ENCODE data around the gene EHBP1.

EHBP1 gene

GRCh38 chr2:62717503-62718081 is 12.1 kb downstream of the EHBP1 start:
- Histone ChIP-seq H4K8ac (ENCODE audit: low read depth, low read length) (no peak overlapping the region), H4K12ac (ENCODE audit: low read depth, low read length) (no peak overlapping the region), H3K27me3 (ENCODE audit: insufficient read depth, low read length) (no peaks in the 10 kb centered on the region), H3K4me2 (ENCODE audit: low read length) (no peak overlapping the region), H2BK120ac (ENCODE audit: insufficient read depth, low read length, poor library complexity) (no peak overlapping the region), H3K36me3 (ENCODE audit: control insufficient read depth in 1 of 2, insufficient read depth in 2 of 2, low read length in 2 of 2) (peaks cover 4 to 5% of the 10 kb centered on the region in 2 experiments), H3K23ac (ENCODE audit: low read length) (no peak overlapping the region), H2BK12ac (ENCODE audit: low read length) (no peak overlapping the region), H3K79me1 (ENCODE audit: low read length) (no peaks in the 10 kb centered on the region), H4K91ac (ENCODE audit: low read depth, low read length) (no peak overlapping the region), H2AFZ (ENCODE audit: insufficient read depth, low read length, poor library complexity) (no peak overlapping the region), H3K18ac (ENCODE audit: low read length) (no peak overlapping the region), H3K9me3 (ENCODE audit: insufficient read depth, low read depth, low read length) (no peaks in the 10 kb centered on the region), H2AK5ac (ENCODE audit: low read length) (no peak overlapping the region), H3K9ac (ENCODE audit: low read length) (no peak overlapping the region), H3K4ac (ENCODE audit: low read depth, low read length) (no peak overlapping the region), H2BK5ac (ENCODE audit: low read depth, low read length, poor library complexity) (no peak overlapping the region), H3K4me3 (ENCODE audit: low read depth, low read length) (no peak overlapping the region), H3K4me1 (ENCODE audit: control insufficient read depth in 1 of 2, insufficient read depth in 2 of 2, low read length in 2 of 2) (no peaks in the 10 kb centered on the region), H3K14ac (ENCODE audit: low read length) (no peak overlapping the region), H3K79me2 (ENCODE audit: control insufficient read depth, insufficient read depth, low read length, poor library complexity) (peaks cover 2% of the 10 kb centered on the region), H3K27ac (ENCODE audit: low read depth, low read length) (no peak overlapping the region)
- WGBS (ENCODE audit: extremely low coverage, insufficient coverage, insufficient read length): no CpG with 5 or more reads among the region's 4 CpGs
- no peak for DNase-seq

GRCh38 chr2:62718225-62718822 is 12.8 kb downstream of the EHBP1 start:
- H3K23ac ChIP-seq (ENCODE audit: low read length): no peak overlapping the region
- H3K4ac ChIP-seq (ENCODE audit: low read depth, low read length): no peak overlapping the region
- WGBS (ENCODE audit: extremely low coverage, insufficient coverage, insufficient read length): no CpG with 5 or more reads among the region's 2 CpGs
- no peak overlapping the region for H2AFZ ChIP-seq (ENCODE audit: insufficient read depth, low read length, poor library complexity)
- no peak overlapping the region for H2BK12ac ChIP-seq (ENCODE audit: low read length)
- no peak for DNase-seq
- peaks cover 4 to 5% of the 10 kb centered on the region in 2 experiments for H3K36me3 ChIP-seq (ENCODE audit: control insufficient read depth in 1 of 2, insufficient read depth in 2 of 2, low read length in 2 of 2)
- no peaks in the 10 kb centered on the region for H3K9me3 ChIP-seq (ENCODE audit: insufficient read depth, low read depth, low read length)
- no peaks in the 10 kb centered on the region for H3K27me3 ChIP-seq (ENCODE audit: insufficient read depth, low read length)
- H2AK5ac ChIP-seq (ENCODE audit: low read length): no peak overlapping the region
- H4K91ac ChIP-seq (ENCODE audit: low read depth, low read length): no peak overlapping the region
- H2BK5ac ChIP-seq (ENCODE audit: low read depth, low read length, poor library complexity): no peak overlapping the region
- no peak overlapping the region for H4K8ac ChIP-seq (ENCODE audit: low read depth, low read length)
- no peak overlapping the region for H2BK120ac ChIP-seq (ENCODE audit: insufficient read depth, low read length, poor library complexity)
- no peaks in the 10 kb centered on the region for H3K79me1 ChIP-seq (ENCODE audit: low read length)
- no peak overlapping the region for H3K4me3 ChIP-seq (ENCODE audit: low read depth, low read length)
- no peak overlapping the region for H4K12ac ChIP-seq (ENCODE audit: low read depth, low read length)
- no peak overlapping the region for H3K18ac ChIP-seq (ENCODE audit: low read length)
- H3K4me2 ChIP-seq (ENCODE audit: low read length): no peak overlapping the region
- H3K27ac ChIP-seq (ENCODE audit: low read depth, low read length): no peak overlapping the region
- H3K4me1 ChIP-seq (ENCODE audit: control insufficient read depth in 1 of 2, insufficient read depth in 2 of 2, low read length in 2 of 2): no peaks in the 10 kb centered on the region
- no peak overlapping the region for H3K14ac ChIP-seq (ENCODE audit: low read length)
- H3K9ac ChIP-seq (ENCODE audit: low read length): no peak overlapping the region
- peaks cover under 1% of the 10 kb centered on the region for H3K79me2 ChIP-seq (ENCODE audit: control insufficient read depth, insufficient read depth, low read length, poor library complexity)

- no peak for DNase-seq
- no peak overlapping the region for H2AK5ac ChIP-seq (ENCODE audit: low read length)
- no peak overlapping the region for H2BK12ac ChIP-seq (ENCODE audit: low read length)
- peaks cover 4 to 5% of the 10 kb centered on the region in 2 experiments for H3K36me3 ChIP-seq (ENCODE audit: control insufficient read depth in 1 of 2, insufficient read depth in 2 of 2, low read length in 2 of 2)
- H4K12ac ChIP-seq (ENCODE audit: low read depth, low read length): no peak overlapping the region
- no peaks in the 10 kb centered on the region for H3K27me3 ChIP-seq (ENCODE audit: insufficient read depth, low read length)
- H3K23ac ChIP-seq (ENCODE audit: low read length): no peak overlapping the region
- H3K18ac ChIP-seq (ENCODE audit: low read length): no peak overlapping the region
- H2BK120ac ChIP-seq (ENCODE audit: insufficient read depth, low read length, poor library complexity): no peak overlapping the region
- no peak overlapping the region for H3K27ac ChIP-seq (ENCODE audit: low read depth, low read length)
- H3K79me2 ChIP-seq (ENCODE audit: control insufficient read depth, insufficient read depth, low read length, poor library complexity): no peaks in the 10 kb centered on the region
- H3K4me1 ChIP-seq (ENCODE audit: control insufficient read depth in 1 of 2, insufficient read depth in 2 of 2, low read length in 2 of 2): no peaks in the 10 kb centered on the region
- H3K14ac ChIP-seq (ENCODE audit: low read length): no peak overlapping the region
- no peaks in the 10 kb centered on the region for H3K79me1 ChIP-seq (ENCODE audit: low read length)
- H3K4me2 ChIP-seq (ENCODE audit: low read length): no peak overlapping the region
- H3K9me3 ChIP-seq (ENCODE audit: insufficient read depth, low read depth, low read length): no peaks in the 10 kb centered on the region
- no peak overlapping the region for H3K4me3 ChIP-seq (ENCODE audit: low read depth, low read length)
- H3K4ac ChIP-seq (ENCODE audit: low read depth, low read length): no peak overlapping the region
- H4K91ac ChIP-seq (ENCODE audit: low read depth, low read length): no peak overlapping the region
- no peak overlapping the region for H4K8ac ChIP-seq (ENCODE audit: low read depth, low read length)
- H2AFZ ChIP-seq (ENCODE audit: insufficient read depth, low read length, poor library complexity): no peak overlapping the region
- no peak overlapping the region for H2BK5ac ChIP-seq (ENCODE audit: low read depth, low read length, poor library complexity)
- no peak overlapping the region for H3K9ac ChIP-seq (ENCODE audit: low read length)
These were observed 14.2 kb downstream of the EHBP1 start for GRCh38 chr2:62719757-62720156.

GRCh38 chr2:62722679-62723078 is 17.2 kb downstream of the EHBP1 start:
- Histone ChIP-seq H2BK5ac (ENCODE audit: low read depth, low read length, poor library complexity) (no peak overlapping the region), H2AK5ac (ENCODE audit: low read length) (no peak overlapping the region), H3K4me2 (ENCODE audit: low read length) (no peak overlapping the region), H3K4me1 (ENCODE audit: control insufficient read depth in 1 of 2, insufficient read depth in 2 of 2, low read length in 2 of 2) (peaks cover 10 to 17% of the 10 kb centered on the region in 2 experiments), H3K18ac (ENCODE audit: low read length) (no peak overlapping the region), H2BK120ac (ENCODE audit: insufficient read depth, low read length, poor library complexity) (no peak overlapping the region), H3K27me3 (ENCODE audit: insufficient read depth, low read length) (no peaks in the 10 kb centered on the region), H3K36me3 (ENCODE audit: control insufficient read depth in 1 of 2, insufficient read depth in 2 of 2, low read length in 2 of 2) (peaks cover 0 to 1% of the 10 kb centered on the region in 2 experiments), H3K4me3 (ENCODE audit: low read depth, low read length) (no peak overlapping the region), H3K9me3 (ENCODE audit: insufficient read depth, low read depth, low read length) (peaks cover 4% of the 10 kb centered on the region), H3K23ac (ENCODE audit: low read length) (no peak overlapping the region), H3K14ac (ENCODE audit: low read length) (no peak overlapping the region), H3K79me2 (ENCODE audit: control insufficient read depth, insufficient read depth, low read length, poor library complexity) (peaks cover 4% of the 10 kb centered on the region), H3K79me1 (ENCODE audit: low read length) (peaks cover 5% of the 10 kb centered on the region), H2BK12ac (ENCODE audit: low read length) (no peak overlapping the region), H3K9ac (ENCODE audit: low read length) (no peak overlapping the region), H3K27ac (ENCODE audit: low read depth, low read length) (no peak overlapping the region), H4K12ac (ENCODE audit: low read depth, low read length) (no peak overlapping the region), H3K4ac (ENCODE audit: low read depth, low read length) (peak overlapping the region; percentile 64), H4K8ac (ENCODE audit: low read depth, low read length) (no peak overlapping the region), H4K91ac (ENCODE audit: low read depth, low read length) (no peak overlapping the region), H2AFZ (ENCODE audit: insufficient read depth, low read length, poor library complexity) (no peak overlapping the region)
- no peak for DNase-seq
